ENCODE data around the gene PRMT5. TPM values are rescaled to one million over a fixed set of nuclear protein-coding genes. Genes with fewer than 3 reads are reported as not detected.

Gene PRMT5
- total and polyA plus RNA-seq, 2 donors (not counting 3 experiments of a cell fraction or from before 2014, with no cell fraction given): 73.1 to 197 TPM

GRCh38 chr14:22973217-22974032 lies 44.2 kb upstream of the PRMT5 start:
- no peaks in the 10 kb centered on the region for H3K9me3 ChIP-seq (replicated peaks; ENCODE audit: control insufficient read depth, insufficient read depth, low read length)
- DNase-seq (ENCODE audit: low read depth, low spot score) (peak; percentile 72), FAIRE-seq (peak; percentile 88)
- BruUV-seq (replicated peaks): no TSS peak
- H3K36me3 ChIP-seq (ENCODE audit: control insufficient read depth in 2 of 2, extremely low read depth in 1 of 2, insufficient read depth in 2 of 2, low read length in 2 of 2): peaks cover 32 to 33% of the 10 kb centered on the region in 2 experiments
- intact Hi-C loops (cut with micrococcal nuclease) (loop anchor here (1.0 kb wide), 2 partner anchors 10 to 85 kb away; no protein-coding TSS in a partner anchor), dilution Hi-C loops (cut with MboI; ENCODE audit: extremely low pct_ligation_motif_present, low sequenced_read_pairs) (no loop called here)
- peaks cover 31% of the 10 kb centered on the region for H3K4me1 ChIP-seq (ENCODE audit: control insufficient read depth, extremely low read depth, insufficient read depth, low read length)
- H3K9ac ChIP-seq (replicated peaks; ENCODE audit: extremely low read depth, insufficient read depth, low read length): no peak overlapping the region
- H4K20me1 ChIP-seq (replicated peaks; ENCODE audit: control insufficient read depth, extremely low read depth, insufficient read depth, low read length): no peaks in the 10 kb centered on the region
- H2AFZ ChIP-seq (ENCODE audit: low read depth, low read length): no peak overlapping the region
- H3K27ac ChIP-seq (ENCODE audit: insufficient read depth, low read depth, low read length): no peak overlapping the region
- H3K27me3 ChIP-seq (ENCODE audit: control insufficient read depth in 2 of 2, insufficient read depth in 2 of 2, low read length in 2 of 2): no peaks in the 10 kb centered on the region
- ChIA-PET CTCF (interaction anchor here (0.6 to 8.7 kb wide), 27 partner anchors 9 to 417 kb away, joined by 3 to 125 read pairs (median 5); partner anchors contain the start of genes AJUBA, CDH24, HAUS4 and PRMT5), POLR2A (interaction anchor here (0.6 to 1.7 kb wide), 2 partner anchors 9 to 85 kb away, joined by 8 to 10 read pairs; partner anchors contain the start of gene AJUBA)
- TF ChIP-seq EZH2 (IDR thresholded peaks at IDR 0.05; ENCODE audit: borderline replicate concordance, low read depth, low read length, severe bottlenecking): no peak
- TF ChIP-seq, protein P1, sequence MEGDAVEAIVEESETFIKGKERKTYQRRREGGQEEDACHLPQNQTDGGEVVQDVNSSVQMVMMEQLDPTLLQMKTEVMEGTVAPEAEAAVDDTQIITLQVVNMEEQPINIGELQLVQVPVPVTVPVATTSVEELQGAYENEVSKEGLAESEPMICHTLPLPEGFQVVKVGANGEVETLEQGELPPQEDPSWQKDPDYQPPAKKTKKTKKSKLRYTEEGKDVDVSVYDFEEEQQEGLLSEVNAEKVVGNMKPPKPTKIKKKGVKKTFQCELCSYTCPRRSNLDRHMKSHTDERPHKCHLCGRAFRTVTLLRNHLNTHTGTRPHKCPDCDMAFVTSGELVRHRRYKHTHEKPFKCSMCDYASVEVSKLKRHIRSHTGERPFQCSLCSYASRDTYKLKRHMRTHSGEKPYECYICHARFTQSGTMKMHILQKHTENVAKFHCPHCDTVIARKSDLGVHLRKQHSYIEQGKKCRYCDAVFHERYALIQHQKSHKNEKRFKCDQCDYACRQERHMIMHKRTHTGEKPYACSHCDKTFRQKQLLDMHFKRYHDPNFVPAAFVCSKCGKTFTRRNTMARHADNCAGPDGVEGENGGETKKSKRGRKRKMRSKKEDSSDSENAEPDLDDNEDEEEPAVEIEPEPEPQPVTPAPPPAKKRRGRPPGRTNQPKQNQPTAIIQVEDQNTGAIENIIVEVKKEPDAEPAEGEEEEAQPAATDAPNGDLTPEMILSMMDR (IDR thresholded peaks at IDR 0.05; ENCODE audit: extremely low read depth in 1 of 2, insufficient read depth in 1 of 2, low read depth in 1 of 2, low read length in 2 of 2): peak; percentile 53 to 54
- no peak for TF ChIP-seq POLR2AphosphoS5 (IDR thresholded peaks at IDR 0.05; ENCODE audit: insufficient read depth, low read depth, low read length)
- TF ChIP-seq JUN (IDR thresholded peaks at IDR 0.05; ENCODE audit: borderline replicate concordance, insufficient read depth, insufficient read length, low read depth): no peak
- no peak for TF ChIP-seq POLR2A (IDR thresholded peaks at IDR 0.05; ENCODE audit: low read depth, low read length)
- no peak for TF ChIP-seq MAX (IDR thresholded peaks at IDR 0.05; ENCODE audit: insufficient read depth, insufficient read length)
- H3K79me2 ChIP-seq (ENCODE audit: control insufficient read depth, insufficient read depth, low read length): peaks cover 9% of the 10 kb centered on the region
- H3K9me1 ChIP-seq (replicated peaks; ENCODE audit: control insufficient read depth, extremely low read depth, insufficient read depth, low read length): no peaks in the 10 kb centered on the region
- H3K4me2 ChIP-seq (ENCODE audit: insufficient read depth, low read length): no peak overlapping the region
- no peak overlapping the region for H3K4me3 ChIP-seq (replicated peaks in 1 of 3; ENCODE audit: insufficient read depth in 1 of 3, low read depth in 1 of 3, low read length in 3 of 3)

All from endothelial cell of umbilical vein (primary cell).